CD14-positive monocyte (primary cell): ENCODE results near the gene CNNM1. TPM values are rescaled to one million over a fixed set of nuclear protein-coding genes. Genes with fewer than 3 reads are reported as not detected.

Experiments used
- DNase-seq, 3 donors: peaks; one replicate each; pipeline ENCODE4 v3.0.0-alpha.2; 2011 to 2022
- H2AFZ ChIP-seq: 2 replicates; pipeline ENCODE4 v1.6.0; 2012; ENCODE audit warnings: mild to moderate bottlenecking, low read depth, low read length, inconsistent platforms; ENCODE audit not compliant: insufficient read depth, poor library complexity, severe bottlenecking
- H3K27ac ChIP-seq, 2 donors: 1 replicate in 1 of 2; 2 replicates in 1 of 2; pipeline ENCODE4 v1.5.1; 2012 to 2013; ENCODE audit warnings: low read length in 2 of 2, control low read depth in 1 of 2, inconsistent platforms in 1 of 2, low read depth in 1 of 2, mild to moderate bottlenecking in 1 of 2
- H3K27me3 ChIP-seq, 2 donors: one replicate each; pipeline versions ENCODE4 v1.6.0 to v1.6.1; 2011 to 2013; ENCODE audit warnings: low read length in 2 of 2; ENCODE audit not compliant: control insufficient read depth in 2 of 2, insufficient read depth in 2 of 2
- H3K36me3 ChIP-seq, 2 donors: replicated peaks in 1 of 2; 1 replicate in 1 of 2; 2 replicates in 1 of 2; pipeline versions ENCODE4 v1.5.1 to v1.6.1; 2012 to 2013; ENCODE audit warnings: low read length in 2 of 2, control low read depth in 1 of 2, inconsistent platforms in 1 of 2, mild to moderate bottlenecking in 1 of 2; ENCODE audit not compliant: insufficient read depth in 2 of 2, control insufficient read depth in 1 of 2
- H3K4me1 ChIP-seq, 2 donors: 1 replicate in 1 of 2; 2 replicates in 1 of 2; pipeline versions ENCODE4 v1.5.1 to v1.6.1; 2012 to 2013; ENCODE audit warnings: low read length in 2 of 2, control low read depth in 1 of 2, inconsistent platforms in 1 of 2, mild to moderate bottlenecking in 1 of 2, moderate library complexity in 1 of 2; ENCODE audit not compliant: insufficient read depth in 2 of 2, control insufficient read depth in 1 of 2
- H3K4me2 ChIP-seq: replicated peaks from 2 replicates; pipeline ENCODE3; 2012; ENCODE audit warnings: low read length, moderate library complexity, mild to moderate bottlenecking; ENCODE audit not compliant: poor library complexity, severe bottlenecking; ENCODE audit errors: extremely low read depth
- H3K4me3 ChIP-seq, 3 experiments: fragments of 200-600 bp in 1 of 3; sonication (generic) in 1 of 3; replicated peaks in 1 of 3; 1 replicate in 2 of 3; 2 replicates in 1 of 3; pipeline ENCODE4 v1.5.1; 2011 to 2013; ENCODE audit warnings: low read length in 3 of 3, mild to moderate bottlenecking in 3 of 3, control low read depth in 2 of 3, low read depth in 2 of 3, inconsistent platforms in 1 of 3, moderate library complexity in 1 of 3
- H3K79me2 ChIP-seq: 2 replicates; pipeline ENCODE4 v1.6.0; 2012; ENCODE audit warnings: mild to moderate bottlenecking, control low read depth, inconsistent platforms, low read length, moderate library complexity; ENCODE audit not compliant: insufficient read depth
- H3K9ac ChIP-seq: 2 replicates; pipeline ENCODE4 v1.6.0; 2017; ENCODE audit warnings: low read length, mild to moderate bottlenecking; ENCODE audit not compliant: insufficient read depth, poor library complexity, severe bottlenecking
- H3K9me3 ChIP-seq, 2 donors: replicated peaks in 1 of 2; 1 replicate in 1 of 2; 2 replicates in 1 of 2; pipeline versions ENCODE4 v1.5.1 to v1.6.1; 2012 to 2013; ENCODE audit warnings: low read length in 2 of 2, control low read depth in 1 of 2; ENCODE audit not compliant: control insufficient read depth in 1 of 2, insufficient read depth in 1 of 2
- H4K20me1 ChIP-seq: 2 replicates; pipeline ENCODE4 v1.6.0; 2012; ENCODE audit warnings: mild to moderate bottlenecking, low read length, control low read depth, moderate library complexity; ENCODE audit not compliant: insufficient read depth
- H3K27ac Mint-ChIP-seq, 7 donors: one replicate each; pipeline ENCODE4 v1.8.0; 2020; ENCODE audit warnings: mild to moderate bottlenecking in 7 of 7, mixed read lengths in 7 of 7, moderate library complexity in 6 of 7, inconsistent platforms in 2 of 7
- H3K27me3 Mint-ChIP-seq, 3 donors: one replicate each; pipeline ENCODE4 v1.8.0; 2021 to 2022; ENCODE audit warnings: low read depth in 3 of 3, mild to moderate bottlenecking in 3 of 3, mixed read lengths in 3 of 3, moderate library complexity in 3 of 3, inconsistent platforms in 1 of 3
- H3K36me3 Mint-ChIP-seq, 2 donors: one replicate each; pipeline ENCODE4 v1.8.0; 2020; ENCODE audit warnings: mixed read lengths in 2 of 2, inconsistent platforms in 1 of 2, mild to moderate bottlenecking in 1 of 2
- H3K4me1 Mint-ChIP-seq: one replicate; pipeline ENCODE4 v1.8.0; 2020; ENCODE audit warnings: mild to moderate bottlenecking, mixed read lengths
- H3K4me3 Mint-ChIP-seq, 2 donors: one replicate each; pipeline ENCODE4 v1.8.0; 2020; ENCODE audit warnings: mild to moderate bottlenecking in 2 of 2, mixed read lengths in 2 of 2, moderate library complexity in 1 of 2
- H3K9me3 Mint-ChIP-seq, 7 donors: one replicate each; pipeline ENCODE4 v1.8.0; 2020 to 2022; ENCODE audit warnings: mixed read lengths in 7 of 7, mild to moderate bottlenecking in 6 of 7, moderate library complexity in 6 of 7, inconsistent platforms in 2 of 7
- WGBS: methylation state at CpG from one replicate; pipeline ENCODE4 v1.1.5; 2013; ENCODE audit warnings: missing lambda C conversion rate; ENCODE audit not compliant: insufficient coverage; 5-methylcytosine and 5-hydroxymethylcytosine counted together
- intact Hi-C, 2 donors: fragments of 100-400 bp; cut with micrococcal nuclease; formaldehyde crosslinking; loops; one replicate each; pipeline versions ENCODE4 v1.15.0 to v1.15.1; 2023
- polyA plus RNA-seq, 3 donors: library from polyadenylated mRNA; depleted of rRNA in 1 of 3; unstranded in 2 of 3; stranded (reverse) in 1 of 3; fragments of 300-500 nt in 2 of 3; fragments of >200 nt in 1 of 3; fragmentation: Illumina TruSeq in 2 of 3; gene quantifications; 1 replicate in 2 of 3; 2 replicates in 1 of 3; pipeline ENCODE4 v1.2.3, GENCODE V29; 2012 to 2021
- TF ChIP-seq, protein P1 (sequence below): fragments of 200-600 bp; IDR thresholded peaks from one replicate; pipeline ENCODE4 v1.8.0; 2022; ENCODE audit warnings: antibody characterized with exemption, mild to moderate bottlenecking

The CNNM1 gene
- polyA plus RNA-seq, 3 donors, result not detected

DNA sequence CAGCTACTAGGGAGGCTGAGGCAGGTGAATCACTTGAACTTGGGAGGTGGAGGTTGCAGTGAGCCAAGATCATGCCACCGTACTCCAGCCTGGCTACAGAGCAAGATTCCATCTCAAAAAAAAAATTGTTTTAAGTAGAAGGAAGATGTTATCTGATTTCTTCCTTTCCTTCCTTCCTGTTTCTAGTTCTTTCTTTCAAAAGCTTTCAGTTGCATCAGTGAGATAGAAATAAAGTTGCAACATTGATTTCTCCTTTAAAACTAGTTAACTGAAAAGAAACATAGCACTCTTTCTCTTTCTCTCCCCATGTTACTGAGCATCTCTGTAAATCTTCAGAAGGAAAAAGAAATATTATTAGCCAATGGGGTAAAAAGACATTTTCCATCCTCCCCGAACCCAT, 37.5 kb downstream of the CNNM1 start:
- no peaks in the 10 kb centered on the region for H3K36me3 Mint-ChIP-seq
- Histone ChIP-seq H2AFZ (no peak overlapping the region), H3K4me2 (no peak overlapping the region), H3K27me3 (no peaks in the 10 kb centered on the region), H3K4me3 (no peak overlapping the region), H4K20me1 (no peaks in the 10 kb centered on the region), H3K9ac (no peak overlapping the region), H3K36me3 (no peaks in the 10 kb centered on the region), H3K9me3 (no peaks in the 10 kb centered on the region), H3K4me1 (peaks cover 0 to 4% of the 10 kb centered on the region in 2 donors), H3K79me2 (no peaks in the 10 kb centered on the region), H3K27ac (no peak overlapping the region)
- peaks cover 0 to 2% (median 0%) of the 10 kb centered on the region in 7 donors for H3K9me3 Mint-ChIP-seq
- H3K4me3 Mint-ChIP-seq, result no peak overlapping the region
- no peak for DNase-seq
- intact Hi-C loops, result no loop called here
- peaks cover 0 to 2% (median 1%) of the 10 kb centered on the region in 3 donors for H3K27me3 Mint-ChIP-seq
- peaks cover 7% of the 10 kb centered on the region for H3K4me1 Mint-ChIP-seq
- no CpG with 5 or more reads among the region's 2 CpGs for WGBS
- H3K27ac Mint-ChIP-seq, result no peak overlapping the region
- TF ChIP-seq, protein P1, sequence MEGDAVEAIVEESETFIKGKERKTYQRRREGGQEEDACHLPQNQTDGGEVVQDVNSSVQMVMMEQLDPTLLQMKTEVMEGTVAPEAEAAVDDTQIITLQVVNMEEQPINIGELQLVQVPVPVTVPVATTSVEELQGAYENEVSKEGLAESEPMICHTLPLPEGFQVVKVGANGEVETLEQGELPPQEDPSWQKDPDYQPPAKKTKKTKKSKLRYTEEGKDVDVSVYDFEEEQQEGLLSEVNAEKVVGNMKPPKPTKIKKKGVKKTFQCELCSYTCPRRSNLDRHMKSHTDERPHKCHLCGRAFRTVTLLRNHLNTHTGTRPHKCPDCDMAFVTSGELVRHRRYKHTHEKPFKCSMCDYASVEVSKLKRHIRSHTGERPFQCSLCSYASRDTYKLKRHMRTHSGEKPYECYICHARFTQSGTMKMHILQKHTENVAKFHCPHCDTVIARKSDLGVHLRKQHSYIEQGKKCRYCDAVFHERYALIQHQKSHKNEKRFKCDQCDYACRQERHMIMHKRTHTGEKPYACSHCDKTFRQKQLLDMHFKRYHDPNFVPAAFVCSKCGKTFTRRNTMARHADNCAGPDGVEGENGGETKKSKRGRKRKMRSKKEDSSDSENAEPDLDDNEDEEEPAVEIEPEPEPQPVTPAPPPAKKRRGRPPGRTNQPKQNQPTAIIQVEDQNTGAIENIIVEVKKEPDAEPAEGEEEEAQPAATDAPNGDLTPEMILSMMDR, result no peak

DNA sequence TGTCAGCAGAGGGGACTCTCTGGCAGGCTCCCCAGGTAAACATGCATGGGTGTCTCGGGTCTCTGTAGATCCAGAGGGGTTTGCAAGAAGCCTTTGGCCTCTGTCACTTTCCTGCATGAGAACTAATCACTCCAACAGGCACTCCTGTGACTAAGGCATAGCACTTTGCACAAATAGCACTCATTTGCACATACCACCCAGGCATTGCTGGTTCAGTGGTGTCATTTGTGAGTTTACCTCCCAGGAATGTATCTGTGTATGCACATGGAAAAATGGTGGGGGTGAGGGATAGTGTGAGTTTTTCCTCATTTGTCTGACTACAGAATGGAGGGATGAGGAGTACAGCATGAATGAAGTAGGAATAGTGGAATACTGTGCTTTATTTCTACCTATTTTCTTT, 39.5 kb downstream of the CNNM1 start:
- TF ChIP-seq, protein P1, result no peak
- H3K79me2 ChIP-seq, result no peaks in the 10 kb centered on the region
- no peak overlapping the region for H3K4me3 Mint-ChIP-seq
- peaks cover 11% of the 10 kb centered on the region for H3K4me1 Mint-ChIP-seq
- H3K9me3 ChIP-seq, result no peaks in the 10 kb centered on the region
- no peak overlapping the region for H3K4me3 ChIP-seq
- no peaks in the 10 kb centered on the region for H4K20me1 ChIP-seq
- DNase-seq, result no peak
- no peaks in the 10 kb centered on the region for H3K27me3 ChIP-seq
- peaks cover 0 to 2% (median 0%) of the 10 kb centered on the region in 7 donors for H3K9me3 Mint-ChIP-seq
- peaks cover 1 to 4% (median 2%) of the 10 kb centered on the region in 3 donors for H3K27me3 Mint-ChIP-seq
- no peaks in the 10 kb centered on the region for H3K36me3 ChIP-seq
- no peak overlapping the region for H3K27ac Mint-ChIP-seq
- no peak overlapping the region for H3K9ac ChIP-seq
- H3K4me2 ChIP-seq, result no peak overlapping the region
- intact Hi-C loops, result no loop called here
- WGBS, result 100% methylated on average over 1 of the region's 1 CpG
- no peaks in the 10 kb centered on the region for H3K36me3 Mint-ChIP-seq
- no peak overlapping the region for H2AFZ ChIP-seq
- peaks cover 0 to 4% of the 10 kb centered on the region in 2 donors for H3K4me1 ChIP-seq
- no peak overlapping the region for H3K27ac ChIP-seq
